Measurements from ENCODE around the gene GZMM.

The GZMM gene

GRCh38 chr19:532561-533363, 11.1 kb upstream of the GZMM start:
- DNase-seq (ENCODE audit: extremely low read depth, insufficient read length) = peak; percentile 57
- TF ChIP-seq CTCF (IDR thresholded peaks at IDR 0.05; ENCODE audit: insufficient read depth, low read length, poor library complexity, severe bottlenecking) = peak; percentile 50
- Histone ChIP-seq H3K27me3 (replicated peaks; ENCODE audit: control insufficient read depth, insufficient read depth, low read length) (no peaks in the 10 kb centered on the region), H3K36me3 (ENCODE audit: control insufficient read depth, insufficient read depth, low read length) (peaks cover 5% of the 10 kb centered on the region), H3K4me3 (replicated peaks; ENCODE audit: low read depth, low read length) (peak overlapping the region; percentile 92)

- peaks cover 7% of the 10 kb centered on the region for H3K36me3 ChIP-seq (ENCODE audit: control insufficient read depth, insufficient read depth, low read length)
- no peak for DNase-seq (ENCODE audit: extremely low read depth, insufficient read length)
- H3K27me3 ChIP-seq (replicated peaks; ENCODE audit: control insufficient read depth, insufficient read depth, low read length) = no peaks in the 10 kb centered on the region
- no peak for TF ChIP-seq CTCF (IDR thresholded peaks at IDR 0.05; ENCODE audit: insufficient read depth, low read length, poor library complexity, severe bottlenecking)
- H3K4me3 ChIP-seq (replicated peaks; ENCODE audit: low read depth, low read length) = peak overlapping the region; percentile 92
Observed at GRCh38 chr19:533364-534058, 10.3 kb upstream of the GZMM start.

GRCh38 chr19:534088-534487, 9.8 kb upstream of the GZMM start:
- no peaks in the 10 kb centered on the region for H3K27me3 ChIP-seq (replicated peaks; ENCODE audit: control insufficient read depth, insufficient read depth, low read length)
- no peak for DNase-seq (ENCODE audit: extremely low read depth, insufficient read length)
- no peak overlapping the region for H3K4me3 ChIP-seq (replicated peaks; ENCODE audit: low read depth, low read length)
- H3K36me3 ChIP-seq (ENCODE audit: control insufficient read depth, insufficient read depth, low read length) = peaks cover 7% of the 10 kb centered on the region
- TF ChIP-seq CTCF (IDR thresholded peaks at IDR 0.05; ENCODE audit: insufficient read depth, low read length, poor library complexity, severe bottlenecking) = no peak

- H3K4me3 ChIP-seq (replicated peaks; ENCODE audit: low read depth, low read length) = no peak overlapping the region
- no peak for DNase-seq (ENCODE audit: extremely low read depth, insufficient read length)
- peaks cover 7% of the 10 kb centered on the region for H3K36me3 ChIP-seq (ENCODE audit: control insufficient read depth, insufficient read depth, low read length)
- TF ChIP-seq CTCF (IDR thresholded peaks at IDR 0.05; ENCODE audit: insufficient read depth, low read length, poor library complexity, severe bottlenecking) = peak; percentile 9
- no peaks in the 10 kb centered on the region for H3K27me3 ChIP-seq (replicated peaks; ENCODE audit: control insufficient read depth, insufficient read depth, low read length)
Observed at GRCh38 chr19:535017-535835, 8.6 kb upstream of the GZMM start.

GRCh38 chr19:536031-536880, 7.6 kb upstream of the GZMM start:
- Histone ChIP-seq H3K4me3 (replicated peaks; ENCODE audit: low read depth, low read length) (no peak overlapping the region), H3K27me3 (replicated peaks; ENCODE audit: control insufficient read depth, insufficient read depth, low read length) (no peaks in the 10 kb centered on the region), H3K36me3 (ENCODE audit: control insufficient read depth, insufficient read depth, low read length) (peaks cover 7% of the 10 kb centered on the region)
- TF ChIP-seq CTCF (IDR thresholded peaks at IDR 0.05; ENCODE audit: insufficient read depth, low read length, poor library complexity, severe bottlenecking) = no peak
- no peak for DNase-seq (ENCODE audit: extremely low read depth, insufficient read length)

Measured in GM06990 (cell line).